Stimulated activated memory B cell treated with anti-CD40 and anti-IgM and Interleukin-4, amounts not matched to agents 10 μg/mL and 1 μg/mL and 100 μg/mL, for 72 hours (primary cell): Measurements from ENCODE around the gene ZBTB49.
"Not testable (repeated sequence)": the region's sequence is repeated elsewhere in the genome, so short reads cannot be mapped to it uniquely, and the experiment has no call there.

Experiments used
- ATAC-seq: fragments of 150-1000 bp; cut with Tn5 transposase; 2 replicates; pipeline ENCODE4 v1.10.0; 2021
- H3K27ac Mint-ChIP-seq: one replicate; pipeline ENCODE4 v1.8.0; 2022; ENCODE audit warnings: mild to moderate bottlenecking, mixed read lengths
- H3K27me3 Mint-ChIP-seq: one replicate; pipeline ENCODE4 v1.8.0; 2022; ENCODE audit warnings: mixed read lengths
- H3K36me3 Mint-ChIP-seq: one replicate; pipeline ENCODE4 v1.8.0; 2022; ENCODE audit warnings: mixed read lengths
- H3K4me1 Mint-ChIP-seq: one replicate; pipeline ENCODE4 v1.8.0; 2022; ENCODE audit warnings: mixed read lengths
- H3K4me3 Mint-ChIP-seq: one replicate; pipeline ENCODE4 v1.8.0; 2022; ENCODE audit warnings: mild to moderate bottlenecking, moderate library complexity, mixed read lengths
- H3K9me3 Mint-ChIP-seq: one replicate; pipeline ENCODE4 v1.8.0; 2022; ENCODE audit warnings: mixed read lengths

ZBTB49 gene

DNA sequence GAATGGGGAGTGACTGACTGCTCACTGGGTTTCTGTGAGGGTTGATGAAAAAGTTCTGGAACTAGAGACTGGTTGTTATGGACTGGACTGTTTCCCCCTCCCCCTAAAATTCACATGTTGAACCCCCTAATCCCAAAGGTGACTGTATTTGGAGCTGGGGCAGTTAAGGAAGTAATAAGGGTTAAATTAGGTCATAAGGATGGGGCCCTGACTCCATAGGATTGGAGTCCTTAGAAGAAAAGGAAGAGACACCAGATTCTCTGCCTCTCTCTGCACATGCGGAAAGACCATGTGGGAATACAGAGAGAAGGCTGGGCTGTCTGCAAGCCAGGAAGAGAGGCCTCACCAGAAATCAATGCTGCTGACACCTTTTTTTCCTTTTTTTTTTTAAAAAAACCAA lies 38.2 kb downstream of the ZBTB49 start:
- H3K9me3 Mint-ChIP-seq, result peaks cover 3% of the 10 kb centered on the region
- no peak for ATAC-seq
- H3K27ac Mint-ChIP-seq, result no peak overlapping the region
- no peaks in the 10 kb centered on the region for H3K4me1 Mint-ChIP-seq
- peaks cover 14% of the 10 kb centered on the region for H3K36me3 Mint-ChIP-seq
- no peak overlapping the region for H3K4me3 Mint-ChIP-seq
- H3K27me3 Mint-ChIP-seq, result peaks cover 9% of the 10 kb centered on the region

DNA sequence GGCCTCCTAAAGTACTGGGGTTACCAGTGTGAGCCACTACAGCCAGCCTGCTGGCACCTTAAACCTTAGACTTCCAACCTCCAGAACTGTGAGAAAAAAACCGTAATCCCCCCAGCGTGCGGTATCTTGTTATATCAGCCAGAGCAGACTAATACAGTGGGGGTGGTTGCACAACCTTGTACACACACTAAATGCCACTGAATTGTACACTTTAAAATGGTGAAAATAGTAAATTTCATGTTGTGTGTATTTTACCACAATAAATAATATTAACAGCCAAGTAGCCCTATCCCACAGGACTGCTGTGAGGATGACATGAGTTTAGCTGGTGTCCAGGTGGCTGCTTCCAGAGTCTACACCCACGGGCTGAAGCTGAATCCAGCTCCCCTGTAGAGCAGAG lies 38.8 kb downstream of the ZBTB49 start:
- Mint-ChIP-seq H3K4me3 (no peak overlapping the region), H3K4me1 (no peaks in the 10 kb centered on the region), H3K27ac (no peak overlapping the region), H3K36me3 (peaks cover 8% of the 10 kb centered on the region), H3K9me3 (peaks cover 3% of the 10 kb centered on the region), H3K27me3 (peaks cover 9% of the 10 kb centered on the region)
- no peak for ATAC-seq

- peaks cover 3% of the 10 kb centered on the region for H3K9me3 Mint-ChIP-seq
- H3K27ac Mint-ChIP-seq, result no peak overlapping the region
- H3K4me3 Mint-ChIP-seq, result no peak overlapping the region
- ATAC-seq, result no peak
- H3K27me3 Mint-ChIP-seq, result peaks cover 11% of the 10 kb centered on the region
- H3K4me1 Mint-ChIP-seq, result no peaks in the 10 kb centered on the region
- peaks cover 5% of the 10 kb centered on the region for H3K36me3 Mint-ChIP-seq
These were observed 39.4 kb downstream of the ZBTB49 start for GRCh38 chr4:4329496-4329895.

DNA sequence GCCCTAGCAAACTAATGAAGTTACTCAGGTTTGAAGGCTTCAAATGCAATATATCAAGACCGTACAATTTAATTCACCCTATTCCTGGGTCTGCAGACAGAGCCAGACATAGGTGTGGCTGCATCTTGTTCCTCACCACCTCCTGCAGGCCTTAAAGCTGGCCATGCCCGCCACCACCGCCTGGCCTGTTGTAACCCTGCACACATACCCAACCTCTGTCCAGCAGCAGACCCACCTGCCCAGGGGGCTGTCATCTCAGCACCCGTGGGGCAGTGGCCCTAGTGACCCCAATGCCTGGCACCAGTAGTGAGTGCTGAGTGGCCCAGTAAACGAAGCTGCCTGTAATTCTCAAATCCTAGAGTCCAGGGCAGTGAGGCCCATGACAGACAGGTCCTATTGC lies 40.7 kb downstream of the ZBTB49 start:
- ATAC-seq, result no peak
- Mint-ChIP-seq H3K27me3 (peaks cover 19% of the 10 kb centered on the region), H3K9me3 (peaks cover 3% of the 10 kb centered on the region), H3K4me3 (no peak overlapping the region), H3K4me1 (no peaks in the 10 kb centered on the region), H3K36me3 (peaks cover 5% of the 10 kb centered on the region), H3K27ac (no peak overlapping the region)

GRCh38 chr4:4332529-4332928 lies 42.5 kb downstream of the ZBTB49 start:
- no peak for ATAC-seq
- peaks cover 5% of the 10 kb centered on the region for H3K36me3 Mint-ChIP-seq
- H3K4me3 Mint-ChIP-seq, result no peak overlapping the region
- H3K9me3 Mint-ChIP-seq, result peaks cover 3% of the 10 kb centered on the region
- H3K27me3 Mint-ChIP-seq, result peaks cover 29% of the 10 kb centered on the region
- H3K27ac Mint-ChIP-seq, result no peak overlapping the region
- no peaks in the 10 kb centered on the region for H3K4me1 Mint-ChIP-seq

DNA sequence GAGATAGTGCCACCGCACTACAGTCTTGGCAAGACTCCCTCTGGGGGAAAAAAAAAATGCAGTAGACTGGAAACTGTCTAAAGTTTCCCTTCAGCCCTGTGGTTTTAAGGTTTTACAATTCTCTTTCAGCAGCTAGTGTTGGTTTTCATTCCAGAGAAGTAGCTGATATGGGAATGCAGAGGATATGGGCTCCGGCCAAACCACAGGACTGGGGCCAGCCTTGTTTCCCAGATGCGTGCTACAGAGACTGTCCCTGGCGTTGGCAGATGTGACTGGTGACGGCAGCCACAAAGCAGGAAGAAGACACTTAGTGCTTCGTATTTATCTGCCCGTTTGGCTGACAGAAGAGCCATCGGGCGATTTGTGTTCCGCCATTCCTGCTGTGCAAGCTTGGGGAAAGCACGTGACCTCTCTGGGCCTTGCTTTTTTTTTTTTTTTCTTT lies 43.2 kb downstream of the ZBTB49 start:
- Mint-ChIP-seq H3K4me3 (no peak overlapping the region), H3K9me3 (peaks cover 3% of the 10 kb centered on the region), H3K27ac (no peak overlapping the region), H3K4me1 (no peaks in the 10 kb centered on the region), H3K27me3 (peaks cover 22% of the 10 kb centered on the region), H3K36me3 (peaks cover 5% of the 10 kb centered on the region)
- peak; percentile 53 for ATAC-seq

GRCh38 chr4:4334798-4335520 lies 44.9 kb downstream of the ZBTB49 start:
- peaks cover 3% of the 10 kb centered on the region for H3K36me3 Mint-ChIP-seq
- H3K4me3 Mint-ChIP-seq, result no peak overlapping the region
- no peaks in the 10 kb centered on the region for H3K4me1 Mint-ChIP-seq
- peaks cover 20% of the 10 kb centered on the region for H3K27me3 Mint-ChIP-seq
- peak; percentile 77 for ATAC-seq
- H3K27ac Mint-ChIP-seq, result no peak overlapping the region
- peaks cover 2% of the 10 kb centered on the region for H3K9me3 Mint-ChIP-seq

- no peaks in the 10 kb centered on the region for H3K36me3 Mint-ChIP-seq
- peaks cover 23% of the 10 kb centered on the region for H3K27me3 Mint-ChIP-seq
- H3K27ac Mint-ChIP-seq, result no peak overlapping the region
- H3K4me1 Mint-ChIP-seq, result no peaks in the 10 kb centered on the region
- no peak for ATAC-seq
- no peaks in the 10 kb centered on the region for H3K9me3 Mint-ChIP-seq
- H3K4me3 Mint-ChIP-seq, result no peak overlapping the region
These were observed 48.4 kb downstream of the ZBTB49 start for GRCh38 chr4:4338210-4339001.

DNA sequence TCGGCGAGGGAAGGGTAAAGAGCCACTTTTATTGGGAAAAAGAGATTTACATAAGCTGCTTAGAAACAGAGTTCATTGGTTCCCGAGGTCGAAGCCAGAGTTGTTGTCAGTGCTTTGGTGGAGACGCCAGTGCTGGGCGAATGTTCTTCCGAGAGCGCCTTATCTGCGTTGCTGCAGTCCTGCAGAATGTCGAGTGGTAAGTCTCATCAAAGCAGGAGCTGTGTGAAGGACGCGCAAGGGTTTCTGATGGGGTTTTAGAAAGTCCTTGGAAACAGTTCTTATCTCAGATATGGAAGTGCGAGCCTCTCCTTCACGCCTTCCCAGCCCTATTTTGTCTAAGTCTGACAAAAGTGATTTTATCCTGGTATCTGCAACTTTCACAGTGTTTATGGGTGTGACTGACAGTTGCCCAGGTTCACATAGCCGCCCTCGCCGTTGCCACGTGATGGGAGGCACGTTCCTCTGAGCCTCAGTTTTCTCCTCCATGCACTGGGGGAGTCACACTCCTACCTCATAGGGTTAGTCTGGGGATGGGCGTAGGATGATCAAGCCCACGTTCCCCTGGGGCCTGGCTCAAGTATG lies 49.5 kb downstream of the ZBTB49 start:
- peaks cover 31% of the 10 kb centered on the region for H3K27me3 Mint-ChIP-seq
- no peaks in the 10 kb centered on the region for H3K9me3 Mint-ChIP-seq
- H3K27ac Mint-ChIP-seq, result no peak overlapping the region
- H3K4me1 Mint-ChIP-seq, result peaks cover 10% of the 10 kb centered on the region
- H3K4me3 Mint-ChIP-seq, result no peak overlapping the region
- no peaks in the 10 kb centered on the region for H3K36me3 Mint-ChIP-seq
- ATAC-seq, result no peak

DNA sequence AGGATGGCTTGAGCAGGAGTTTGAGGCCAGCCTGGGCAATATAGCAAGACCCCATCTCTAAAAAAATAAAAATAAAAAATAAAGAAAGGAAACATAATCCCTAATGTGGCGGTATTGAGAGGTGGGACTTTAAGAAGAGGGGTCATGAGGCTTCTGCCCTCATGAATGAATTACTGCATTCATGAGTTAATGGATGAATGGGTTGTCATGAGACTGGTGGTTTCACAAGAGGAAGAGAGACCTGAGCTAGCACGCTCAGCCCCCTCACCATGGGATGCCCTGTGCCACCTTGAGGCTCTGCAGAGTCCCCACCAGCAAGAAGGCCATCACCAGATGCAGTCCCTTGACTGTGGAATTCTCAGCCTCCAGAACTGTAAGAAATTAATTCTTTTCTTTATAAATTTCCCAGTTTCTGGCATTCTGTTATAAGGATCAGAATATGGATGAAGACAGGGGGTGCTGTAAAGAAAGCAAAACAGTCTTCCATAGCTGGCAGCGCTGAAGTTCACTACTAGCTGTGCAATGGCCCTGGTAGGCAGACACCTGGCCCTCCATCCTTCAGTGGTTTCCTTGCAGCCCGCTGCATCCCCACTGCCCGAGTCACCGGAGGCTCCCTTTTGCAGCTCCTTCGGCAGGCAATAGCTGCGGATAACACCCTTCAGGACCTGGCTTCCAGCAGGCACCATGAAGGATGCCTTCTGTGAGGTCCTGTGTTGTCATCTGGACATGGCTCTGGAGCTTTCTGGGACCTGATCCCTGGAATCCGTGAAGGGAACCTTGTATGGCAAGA lies 52.0 kb downstream of the ZBTB49 start:
- H3K36me3 Mint-ChIP-seq, result no peaks in the 10 kb centered on the region
- no peak for ATAC-seq
- no peaks in the 10 kb centered on the region for H3K9me3 Mint-ChIP-seq
- H3K4me1 Mint-ChIP-seq, result peaks cover 27% of the 10 kb centered on the region
- no peak overlapping the region for H3K4me3 Mint-ChIP-seq
- peaks cover 37% of the 10 kb centered on the region for H3K27me3 Mint-ChIP-seq
- H3K27ac Mint-ChIP-seq, result no peak overlapping the region

- no peak for ATAC-seq
- Mint-ChIP-seq H3K27me3 (peaks cover 46% of the 10 kb centered on the region), H3K27ac (no peak overlapping the region), H3K4me1 (peaks cover 27% of the 10 kb centered on the region), H3K36me3 (no peaks in the 10 kb centered on the region), H3K4me3 (no peak overlapping the region), H3K9me3 (no peaks in the 10 kb centered on the region)
These were observed 53.0 kb downstream of the ZBTB49 start for GRCh38 chr4:4343038-4343437.

GRCh38 chr4:4344915-4345527 lies 55.0 kb downstream of the ZBTB49 start:
- H3K27ac Mint-ChIP-seq, result peak overlapping the region; percentile 74
- ATAC-seq, result peak; percentile 93
- H3K36me3 Mint-ChIP-seq, result no peaks in the 10 kb centered on the region
- peaks cover 33% of the 10 kb centered on the region for H3K4me1 Mint-ChIP-seq
- no peaks in the 10 kb centered on the region for H3K9me3 Mint-ChIP-seq
- peaks cover 61% of the 10 kb centered on the region for H3K27me3 Mint-ChIP-seq
- peak overlapping the region; percentile 62 for H3K4me3 Mint-ChIP-seq

DNA sequence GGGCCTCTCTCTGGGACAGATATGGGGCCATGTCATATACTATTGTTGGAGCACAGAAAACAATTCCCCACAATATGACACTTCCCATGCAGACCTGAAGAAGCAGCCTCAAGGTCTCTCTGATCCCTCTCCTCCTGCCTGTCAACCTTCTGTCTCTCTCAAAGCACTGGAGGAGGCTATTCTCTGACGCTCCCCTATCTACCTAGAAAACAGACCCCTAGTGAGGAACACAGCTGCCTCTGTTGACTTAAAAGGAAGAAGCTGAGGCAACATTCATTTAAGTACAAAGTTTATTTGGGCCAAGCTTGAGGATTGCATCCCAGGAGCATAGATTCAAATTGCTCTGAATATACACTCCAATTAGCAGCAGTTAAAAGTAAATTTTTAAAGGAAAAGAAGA lies 57.5 kb downstream of the ZBTB49 start:
- Mint-ChIP-seq H3K27ac (no peak overlapping the region), H3K4me3 (no peak overlapping the region)

GRCh38 chr4:4348585-4348984 lies 58.5 kb downstream of the ZBTB49 start:
- not testable (repeated sequence) for H3K36me3 Mint-ChIP-seq, H3K27ac Mint-ChIP-seq, ATAC-seq, H3K9me3 Mint-ChIP-seq, H3K4me3 Mint-ChIP-seq
- H3K4me1 Mint-ChIP-seq, result peaks cover 32% of the 10 kb centered on the region
- H3K27me3 Mint-ChIP-seq, result peaks cover 66% of the 10 kb centered on the region

More for the DNA sequence above, 57.5 kb downstream of the ZBTB49 start:
- H3K4me1 Mint-ChIP-seq, result peaks cover 33% of the 10 kb centered on the region
- no peaks in the 10 kb centered on the region for H3K36me3 Mint-ChIP-seq
- H3K27me3 Mint-ChIP-seq, result peaks cover 70% of the 10 kb centered on the region
- H3K9me3 Mint-ChIP-seq, result no peaks in the 10 kb centered on the region
- ATAC-seq, result no peak

DNA sequence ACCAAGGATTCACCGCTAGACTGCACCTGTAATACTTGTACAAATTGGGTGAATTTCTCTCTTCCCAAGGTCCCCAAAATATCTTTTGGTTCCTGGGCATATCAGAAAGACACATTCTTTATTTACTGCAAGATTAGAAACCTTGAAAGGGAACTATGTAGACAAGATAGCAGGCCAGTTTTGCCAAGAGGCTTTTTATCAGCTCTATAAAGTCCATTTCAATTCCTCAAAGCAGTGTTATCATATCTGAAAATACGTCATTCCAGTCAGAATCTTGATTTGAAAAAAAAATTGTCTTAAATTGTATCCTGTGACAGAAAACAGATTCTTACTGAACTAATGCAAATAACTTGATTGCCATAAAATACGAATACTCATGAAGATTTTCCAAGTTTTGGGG lies 59.8 kb downstream of the ZBTB49 start:
- Mint-ChIP-seq H3K27ac (no peak overlapping the region), H3K4me3 (no peak overlapping the region), H3K9me3 (no peaks in the 10 kb centered on the region), H3K27me3 (peaks cover 62% of the 10 kb centered on the region), H3K36me3 (no peaks in the 10 kb centered on the region), H3K4me1 (peaks cover 20% of the 10 kb centered on the region)
- no peak for ATAC-seq
